ENCODE measurements around the gene MFF. TPM values are rescaled to one million over a fixed set of nuclear protein-coding genes. Genes with fewer than 3 reads are reported as not detected.

Gene MFF
- total RNA-seq, 1 experiment from 2014 or later: 83.3 TPM

DNA sequence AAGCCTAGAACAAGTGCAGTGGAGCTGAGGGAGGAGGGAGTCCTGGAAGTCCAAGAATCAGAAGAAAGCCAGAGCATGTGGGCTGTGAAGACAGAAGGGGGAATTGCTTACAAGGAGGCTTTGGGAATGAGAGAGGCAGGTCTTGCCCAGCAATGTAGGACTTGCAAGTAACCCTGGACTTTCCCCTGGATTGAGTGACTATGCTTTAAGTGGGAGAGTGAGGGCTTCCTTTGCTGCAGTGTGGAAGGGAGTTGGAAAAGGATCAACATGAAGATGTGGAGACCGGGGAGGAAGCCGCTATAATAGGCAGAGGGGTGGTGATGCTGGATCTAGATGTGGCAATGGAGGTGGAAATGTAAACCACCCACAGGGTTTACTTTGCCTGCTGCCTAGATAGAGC lies 76.5 kb downstream of the MFF start:
- peaks cover 4 to 5% of the 10 kb centered on the region in 2 experiments; a peak in 3 of 4 replicates for H3K4me1 Mint-ChIP-seq
- Histone ChIP-seq H2BK120ac (ENCODE audit: low read depth, low read length, poor library complexity, severe bottlenecking) (no peak overlapping the region), H2BK5ac (ENCODE audit: insufficient read length, low read length) (no peak overlapping the region)

More for the DNA sequence above, 76.5 kb downstream of the MFF start:
- no peaks in the 10 kb centered on the region for H3K27me3 Mint-ChIP-seq (ENCODE audit: low read depth)
- Histone ChIP-seq H3K27ac (ENCODE audit: insufficient read length, low read depth, low read length) (no peak overlapping the region), H3K4me2 (ENCODE audit: insufficient read depth, insufficient read length, low read length) (no peak overlapping the region), H3K9ac (ENCODE audit: extremely low read depth, insufficient read length, low read length) (no peak overlapping the region), H4K5ac (ENCODE audit: insufficient read length, low read depth, low read length) (no peak overlapping the region), H3K79me2 (ENCODE audit: insufficient read depth, low read length) (no peaks in the 10 kb centered on the region), H2AK5ac (ENCODE audit: insufficient read length, low read length) (no peak overlapping the region), H2BK12ac (ENCODE audit: insufficient read length, low read depth, low read length) (no peak overlapping the region), H3K27me3 (ENCODE audit: insufficient read depth, low read length) (no peaks in the 10 kb centered on the region), H2BK15ac (ENCODE audit: low read depth, low read length) (no peak overlapping the region), H3K56ac (ENCODE audit: insufficient read length, low read depth, low read length) (no peak overlapping the region), H3K14ac (ENCODE audit: insufficient read depth, low read length) (no peak overlapping the region), H3K4ac (ENCODE audit: low read depth, low read length) (no peak overlapping the region), H3K18ac (ENCODE audit: insufficient read length, low read depth, low read length) (no peak overlapping the region), H4K20me1 (ENCODE audit: control insufficient read depth, insufficient read depth, insufficient read length) (no peaks in the 10 kb centered on the region), H3K79me1 (ENCODE audit: insufficient read depth, low read depth, low read length, poor library complexity, severe bottlenecking) (no peaks in the 10 kb centered on the region), H4K91ac (ENCODE audit: insufficient read length, low read depth, low read length) (no peak overlapping the region), H3K9me3 (ENCODE audit: control insufficient read depth, low read depth, low read length) (no peaks in the 10 kb centered on the region), H3K4me1 (ENCODE audit: insufficient read depth, low read length) (no peaks in the 10 kb centered on the region), H2BK20ac (ENCODE audit: low read depth, low read length, poor library complexity, severe bottlenecking) (no peak overlapping the region), H4K8ac (replicated peaks; ENCODE audit: insufficient read length, low read depth, low read length) (no peak overlapping the region), H3K23me2 (ENCODE audit: insufficient read length, low read depth, low read length, poor library complexity, severe bottlenecking) (no peaks in the 10 kb centered on the region), H2AFZ (ENCODE audit: low read length) (no peak overlapping the region), H3K23ac (ENCODE audit: insufficient read length, low read depth, low read length) (no peak overlapping the region), H3T11ph (ENCODE audit: low read length) (no peak overlapping the region)
- TF ChIP-seq, protein P1, sequence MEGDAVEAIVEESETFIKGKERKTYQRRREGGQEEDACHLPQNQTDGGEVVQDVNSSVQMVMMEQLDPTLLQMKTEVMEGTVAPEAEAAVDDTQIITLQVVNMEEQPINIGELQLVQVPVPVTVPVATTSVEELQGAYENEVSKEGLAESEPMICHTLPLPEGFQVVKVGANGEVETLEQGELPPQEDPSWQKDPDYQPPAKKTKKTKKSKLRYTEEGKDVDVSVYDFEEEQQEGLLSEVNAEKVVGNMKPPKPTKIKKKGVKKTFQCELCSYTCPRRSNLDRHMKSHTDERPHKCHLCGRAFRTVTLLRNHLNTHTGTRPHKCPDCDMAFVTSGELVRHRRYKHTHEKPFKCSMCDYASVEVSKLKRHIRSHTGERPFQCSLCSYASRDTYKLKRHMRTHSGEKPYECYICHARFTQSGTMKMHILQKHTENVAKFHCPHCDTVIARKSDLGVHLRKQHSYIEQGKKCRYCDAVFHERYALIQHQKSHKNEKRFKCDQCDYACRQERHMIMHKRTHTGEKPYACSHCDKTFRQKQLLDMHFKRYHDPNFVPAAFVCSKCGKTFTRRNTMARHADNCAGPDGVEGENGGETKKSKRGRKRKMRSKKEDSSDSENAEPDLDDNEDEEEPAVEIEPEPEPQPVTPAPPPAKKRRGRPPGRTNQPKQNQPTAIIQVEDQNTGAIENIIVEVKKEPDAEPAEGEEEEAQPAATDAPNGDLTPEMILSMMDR (conservative IDR thresholded peaks at IDR 0.05): no peak
- H3K27ac Mint-ChIP-seq: no peak overlapping the region; a peak in 1 of 7 replicates
- no peak overlapping the region for H3K4me3 Mint-ChIP-seq
- no peak for DNase-seq
- peaks cover 0 to 5% of the 10 kb centered on the region in 2 experiments; a peak in 1 of 5 replicates for H3K9me3 Mint-ChIP-seq
- peaks cover 0 to 3% (median 0%) of the 10 kb centered on the region in 3 experiments; a peak in 1 of 7 replicates for H3K36me3 Mint-ChIP-seq (ENCODE audit: insufficient read depth in 1 of 3, low read depth in 3 of 3)
- WGBS (ENCODE audit: extremely low coverage, insufficient read length, low lambda C conversion rate): no CpG with 5 or more reads among the region's 2 CpGs
